Activated T-cell treated with anti-CD3 and anti-CD28 coated beads for 1 hour (primary cell): ENCODE data around the gene ZCCHC3.

Experiments
- DNase-seq: peaks from one replicate; pipeline ENCODE4 v3.0.0-alpha.2; 2020; ENCODE audit warnings: low read depth

Gene ZCCHC3

DNA sequence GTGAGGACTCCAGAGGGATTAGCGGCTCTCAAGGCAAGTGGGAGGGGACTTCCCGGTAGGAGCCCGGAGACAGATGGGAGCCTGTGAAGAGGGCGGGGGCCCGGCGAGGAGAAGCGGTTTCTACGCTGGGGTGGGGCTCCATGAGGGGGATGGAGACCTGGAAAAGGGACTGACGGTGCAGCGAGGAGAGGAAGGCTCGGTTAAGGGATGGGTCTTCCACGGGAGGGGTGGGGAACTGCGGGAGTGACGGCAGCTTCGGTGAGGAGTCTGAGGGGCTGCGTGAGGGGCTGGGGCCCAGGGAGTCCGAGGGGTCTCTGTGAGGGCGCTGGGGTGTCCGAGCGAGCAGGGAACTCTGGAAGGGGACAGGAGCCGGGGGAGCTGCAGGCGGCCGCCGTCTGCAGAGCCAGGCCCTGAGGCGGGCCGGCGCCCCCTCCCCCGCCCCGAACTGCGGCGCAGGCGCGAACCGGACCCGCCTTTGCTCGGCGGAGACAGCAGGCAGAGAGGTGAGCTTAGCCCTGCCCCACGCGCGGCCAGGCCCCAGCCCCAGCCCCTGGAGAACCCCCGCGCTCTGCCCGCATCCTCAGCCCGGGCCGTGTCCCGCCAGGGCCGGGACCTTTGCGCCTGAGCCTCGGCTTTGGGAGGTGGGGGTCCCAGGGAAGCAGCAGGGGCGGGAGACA, 49.4 kb downstream of the ZCCHC3 start, which contains the start of gene NRSN2:
Gene NRSN2, plus strand, starts transcription at position 472 of the 677 bp plus-strand sequence. CDS start 2,533 bp downstream, outside the sequence.
- DNase-seq: no peak

DNA sequence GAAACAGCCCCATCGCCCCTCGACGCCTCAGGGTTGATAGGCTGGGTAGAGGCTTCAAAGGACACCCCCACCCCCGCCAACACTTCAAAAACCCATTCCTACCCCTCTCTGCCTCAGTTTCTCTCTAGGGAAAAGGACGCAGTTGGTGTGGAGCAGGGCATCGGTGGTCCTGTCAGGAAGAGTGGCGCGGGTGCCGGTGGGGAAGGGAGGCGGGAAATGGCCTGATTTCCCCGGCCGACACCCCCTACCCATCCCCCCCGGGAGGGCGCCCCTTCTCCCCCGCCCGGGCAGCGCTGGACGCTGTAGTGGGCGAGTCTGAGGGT, 49.9 kb downstream of the ZCCHC3 start:
- DNase-seq: no peak

DNA sequence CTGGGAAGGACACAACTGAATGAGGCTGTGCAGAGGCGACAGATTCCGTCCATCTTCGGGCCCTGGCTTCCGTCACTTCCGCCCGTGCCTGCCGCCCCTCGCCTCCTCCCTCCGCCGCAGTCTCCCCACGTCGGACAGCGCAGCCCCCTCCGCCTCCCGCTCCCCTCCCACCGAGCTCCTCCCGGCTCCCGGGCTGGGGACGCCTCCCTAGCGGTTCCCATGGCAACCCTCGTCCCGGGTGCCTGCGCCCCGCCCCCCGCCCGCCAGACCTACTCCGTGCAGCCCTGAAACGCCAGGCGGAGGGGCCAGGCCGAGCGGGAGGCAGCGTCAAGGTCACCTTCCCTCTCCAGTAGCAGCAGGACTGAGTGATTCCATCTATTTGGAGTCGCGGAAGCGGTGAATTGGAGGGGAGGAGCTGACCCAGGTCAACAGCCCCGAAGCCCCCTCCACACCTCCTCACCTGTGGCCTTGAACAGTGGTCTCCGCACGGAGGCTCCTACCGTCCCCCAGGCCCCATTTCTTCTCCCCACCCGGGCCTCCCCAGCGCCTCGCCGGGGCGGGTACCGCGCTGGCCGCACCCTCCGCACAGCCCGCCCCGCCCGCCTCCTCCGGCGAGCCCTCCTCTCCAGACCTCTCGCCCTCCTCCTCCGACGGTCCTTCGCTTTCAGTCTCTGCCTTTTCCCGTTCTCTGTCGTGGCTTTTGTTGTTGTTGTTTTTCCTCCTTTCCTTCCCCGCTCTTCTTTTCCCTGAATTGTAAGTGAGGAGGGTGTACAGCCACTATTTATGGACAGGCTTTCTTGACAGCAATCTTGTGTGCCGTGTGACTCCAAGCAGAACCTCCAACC, 50.5 kb downstream of the ZCCHC3 start:
- DNase-seq: no peak

DNA sequence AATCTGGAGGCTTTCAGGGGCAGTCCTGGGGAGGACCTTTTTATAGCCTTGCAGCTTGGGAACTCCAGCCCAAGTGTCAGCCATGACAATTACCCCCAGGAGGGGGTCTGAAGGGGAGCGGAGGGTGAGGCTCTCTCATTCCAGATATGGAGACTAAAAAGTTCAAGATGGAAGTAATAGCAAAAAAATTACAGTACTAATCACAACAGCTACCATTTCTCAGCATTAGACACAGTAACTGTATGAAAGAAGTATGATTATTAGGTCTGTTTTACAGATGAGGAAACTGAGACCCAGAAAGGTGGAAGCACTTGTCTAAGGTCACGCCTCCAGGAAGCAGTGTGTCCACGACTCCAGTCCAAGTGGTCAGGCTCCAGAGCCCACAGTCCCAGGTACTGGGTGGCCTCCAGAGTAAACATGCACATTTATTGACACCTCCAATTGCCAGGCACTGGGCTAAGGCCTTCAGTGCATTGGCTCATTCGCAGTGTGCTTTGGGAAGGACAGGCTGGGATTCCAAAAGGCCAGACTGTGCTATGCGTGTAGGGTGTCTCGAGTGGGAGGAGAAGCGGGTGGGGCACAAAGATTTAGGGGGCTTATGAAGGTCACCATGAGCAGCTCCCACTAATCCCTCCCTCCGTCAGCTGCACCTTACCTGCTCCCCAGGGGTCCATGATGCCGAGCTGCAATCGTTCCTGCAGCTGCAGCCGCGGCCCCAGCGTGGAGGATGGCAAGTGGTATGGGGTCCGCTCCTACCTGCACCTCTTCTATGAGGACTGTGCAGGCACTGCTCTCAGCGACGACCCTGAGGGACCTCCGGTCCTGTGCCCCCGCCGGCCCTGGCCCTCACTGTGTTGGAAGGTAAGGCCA, 51.8 kb downstream of the ZCCHC3 start:
- DNase-seq: no peak
